ENCODE measurements around the gene CSF3R.
"Not testable (repeated sequence)": the region's sequence is repeated elsewhere in the genome, so short reads cannot be mapped to it uniquely, and the experiment has no call there.

CSF3R gene

GRCh38 chr1:36481771-36482723 is 666 bp downstream of the CSF3R start:
- DNase-seq (ENCODE audit: low read depth) = no peak

DNA sequence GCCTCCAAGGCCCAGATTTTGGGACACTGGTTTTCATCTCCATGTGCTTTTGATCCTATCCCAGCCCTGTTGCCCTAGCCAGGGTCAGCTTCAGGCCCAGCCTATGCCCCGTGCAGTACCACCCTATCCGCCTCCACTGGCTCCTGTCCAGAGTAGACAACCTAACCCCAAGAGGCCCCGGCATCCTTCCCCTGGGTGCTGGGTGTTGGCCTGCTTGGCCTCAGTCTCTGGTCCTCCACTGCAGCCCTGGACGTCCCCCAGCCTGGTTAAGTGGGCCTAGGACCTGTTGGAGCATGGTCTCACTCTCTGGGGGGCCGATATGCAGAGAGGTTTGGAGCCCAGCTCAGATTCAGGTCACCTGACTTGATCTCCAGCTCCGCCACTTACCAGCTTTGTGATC is 1.6 kb downstream of the CSF3R start:
- DNase-seq (ENCODE audit: low read depth) = no peak

GRCh38 chr1:36480161-36480560 is 2.6 kb downstream of the CSF3R start:
- no peak for DNase-seq (ENCODE audit: low read depth)

GRCh38 chr1:36479505-36480051 is 3.1 kb downstream of the CSF3R start:
- DNase-seq (ENCODE audit: low read depth) = no peak

GRCh38 chr1:36477615-36478014 is 5.1 kb downstream of the CSF3R start:
- not testable (repeated sequence) for DNase-seq (ENCODE audit: low read depth)

- no peak for DNase-seq (ENCODE audit: low read depth)
These were observed 5.8 kb downstream of the CSF3R start for GRCh38 chr1:36476945-36477344.

DNA sequence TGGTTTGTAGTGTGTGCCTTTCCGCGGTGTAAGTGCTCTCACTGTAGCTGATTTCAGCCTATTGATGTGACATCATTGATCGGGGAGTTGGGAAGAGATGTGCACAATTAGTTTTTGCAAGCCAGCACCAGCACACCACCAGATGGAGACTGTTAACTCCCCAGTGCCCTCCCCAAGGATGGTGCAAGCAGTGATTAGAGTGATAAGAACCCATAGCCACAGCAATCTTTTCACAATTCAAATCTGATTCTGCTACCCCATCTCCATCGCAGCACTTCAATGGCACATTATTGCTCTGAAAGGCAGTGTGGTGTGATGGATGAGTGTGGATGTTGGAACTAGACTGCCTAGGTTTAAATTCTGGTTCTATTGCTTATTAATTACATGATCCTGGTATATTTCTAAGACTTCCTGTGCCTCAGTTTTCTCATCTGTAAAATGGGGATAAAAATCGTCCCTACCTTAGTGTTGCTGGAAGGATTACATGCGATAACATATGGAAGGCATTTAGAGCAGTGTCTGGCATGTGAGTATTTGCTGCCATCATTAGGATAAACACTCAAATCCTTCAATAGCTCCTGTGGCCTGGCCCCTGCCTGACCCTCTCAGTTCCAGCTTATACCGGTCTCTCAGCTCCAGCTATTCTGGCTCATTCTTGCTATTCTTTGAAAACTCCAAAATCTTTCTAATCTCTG is 6.7 kb downstream of the CSF3R start:
- no peak for DNase-seq (ENCODE audit: low read depth)

DNA sequence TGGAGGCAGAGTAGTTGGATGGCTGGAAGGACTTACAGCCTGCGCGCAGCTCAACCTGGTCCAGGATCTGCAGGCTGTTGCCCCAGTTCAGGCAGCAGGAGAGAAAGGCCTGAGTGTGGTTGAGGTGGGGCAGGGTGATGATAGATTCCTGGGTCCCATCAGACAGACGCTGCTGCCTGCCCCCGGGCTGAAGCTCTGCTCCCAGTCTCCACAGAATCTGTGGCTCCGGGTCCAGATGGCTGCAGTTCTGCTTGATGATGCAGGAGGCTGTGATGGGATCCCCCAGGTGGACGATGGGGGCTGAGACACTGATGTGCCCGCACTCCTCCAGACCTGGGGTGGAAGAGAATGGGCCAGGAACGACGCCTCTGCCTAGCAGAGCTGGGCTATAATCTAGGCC is 7.4 kb downstream of the CSF3R start:
- DNase-seq (ENCODE audit: low read depth) = no peak

- no peak for DNase-seq (ENCODE audit: low read depth)
These were observed 10.1 kb downstream of the CSF3R start for GRCh38 chr1:36472656-36473055.

DNA sequence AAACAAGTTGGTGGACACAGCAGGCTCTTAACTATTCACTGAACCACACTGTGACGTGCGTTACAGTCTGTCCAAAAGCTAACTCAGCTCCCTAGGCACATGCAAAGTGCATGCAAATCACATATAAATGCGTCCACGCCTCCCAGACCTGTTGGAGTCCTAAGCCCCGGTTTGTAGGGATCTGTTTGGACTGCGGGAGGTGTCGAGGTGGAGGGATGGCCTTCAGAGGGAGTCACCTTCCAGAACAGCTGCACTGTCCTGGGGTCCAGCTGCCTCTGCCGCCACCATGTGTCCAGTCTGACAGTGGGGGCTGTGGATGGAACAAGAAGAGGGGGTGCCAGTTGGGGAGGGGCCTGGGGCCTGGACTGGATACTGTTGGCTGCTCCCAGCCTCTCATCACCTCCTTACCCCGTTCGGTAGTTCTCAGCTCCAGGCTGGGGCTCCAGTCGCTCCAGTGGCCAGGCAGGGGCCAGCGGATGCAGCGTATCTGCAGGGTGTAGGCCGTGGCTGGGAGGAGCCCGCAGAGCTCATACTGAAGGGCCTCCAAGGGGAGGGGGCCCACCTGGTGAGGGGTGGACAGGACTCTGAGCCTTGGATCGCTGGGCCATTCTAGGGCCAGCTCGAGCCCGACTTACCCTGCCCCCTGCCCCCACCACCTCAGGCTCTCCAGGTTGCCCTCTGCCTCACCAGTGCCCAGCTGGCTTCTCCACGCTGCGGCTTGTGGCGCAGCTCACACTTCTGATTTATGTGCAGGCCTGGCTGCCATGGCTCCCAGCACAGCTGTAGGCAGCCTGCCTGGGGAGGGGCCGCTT is 10.7 kb downstream of the CSF3R start:
- DNase-seq (ENCODE audit: low read depth) = no peak

- no peak for DNase-seq (ENCODE audit: low read depth)
These were observed 13.6 kb downstream of the CSF3R start for GRCh38 chr1:36469163-36469562.

DNA sequence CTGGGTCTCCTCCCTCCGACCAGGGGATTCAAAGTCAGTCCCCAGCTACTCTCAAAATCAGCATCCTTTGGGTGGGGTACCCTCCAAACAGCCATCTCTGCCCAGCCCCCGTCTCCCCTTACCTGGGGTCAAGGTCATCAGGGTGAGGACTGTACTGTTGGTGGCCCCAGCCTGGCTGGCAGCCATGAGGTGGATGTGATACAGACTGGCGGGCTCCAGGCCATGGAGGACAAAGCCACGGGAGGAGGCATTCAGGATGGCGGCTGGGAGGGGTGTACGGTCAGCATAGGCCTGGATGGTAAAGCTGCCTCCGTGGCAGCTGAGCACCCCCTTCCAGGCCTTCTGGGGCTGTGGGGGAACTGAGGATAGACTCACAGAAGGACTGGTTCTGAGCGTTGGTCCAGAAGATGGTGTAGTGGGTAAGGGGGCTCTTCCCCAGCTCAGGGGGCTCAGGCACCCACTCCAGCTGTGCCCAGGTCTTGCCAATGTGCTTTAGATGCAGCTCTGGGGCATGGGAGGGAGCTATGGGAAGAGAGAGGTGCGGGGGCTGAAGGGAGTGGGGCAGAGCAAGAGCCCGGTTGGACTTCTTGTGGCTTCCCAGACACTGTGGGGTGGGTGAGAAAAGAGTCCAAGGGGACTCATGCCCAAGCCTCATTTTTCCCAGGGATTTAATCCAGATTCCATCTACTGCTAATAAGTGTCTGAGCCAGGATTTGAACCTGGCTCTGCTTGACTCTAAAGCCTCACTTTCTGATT is 14.8 kb downstream of the CSF3R start:
- no peak for DNase-seq (ENCODE audit: low read depth)

DNA sequence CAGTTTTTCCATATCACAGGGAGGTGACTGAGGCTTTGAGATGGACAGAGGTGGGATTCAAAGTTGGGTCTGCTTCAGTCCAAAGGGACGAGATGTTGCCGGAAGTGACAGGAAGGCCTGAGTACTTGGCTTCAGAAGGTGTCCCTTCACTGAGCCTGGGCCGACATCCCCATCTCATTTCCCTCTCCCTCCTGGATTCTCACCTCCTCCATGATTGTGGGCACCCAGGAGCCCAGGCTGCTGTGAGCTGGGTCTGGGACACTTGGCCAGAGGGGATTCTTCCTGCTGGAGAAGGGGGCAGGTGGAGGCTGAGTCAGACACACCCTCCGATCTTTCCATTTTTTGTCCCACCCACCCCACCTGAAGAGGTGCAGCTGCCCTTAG is 15.7 kb downstream of the CSF3R start:
- DNase-seq (ENCODE audit: low read depth) = no peak

DNA sequence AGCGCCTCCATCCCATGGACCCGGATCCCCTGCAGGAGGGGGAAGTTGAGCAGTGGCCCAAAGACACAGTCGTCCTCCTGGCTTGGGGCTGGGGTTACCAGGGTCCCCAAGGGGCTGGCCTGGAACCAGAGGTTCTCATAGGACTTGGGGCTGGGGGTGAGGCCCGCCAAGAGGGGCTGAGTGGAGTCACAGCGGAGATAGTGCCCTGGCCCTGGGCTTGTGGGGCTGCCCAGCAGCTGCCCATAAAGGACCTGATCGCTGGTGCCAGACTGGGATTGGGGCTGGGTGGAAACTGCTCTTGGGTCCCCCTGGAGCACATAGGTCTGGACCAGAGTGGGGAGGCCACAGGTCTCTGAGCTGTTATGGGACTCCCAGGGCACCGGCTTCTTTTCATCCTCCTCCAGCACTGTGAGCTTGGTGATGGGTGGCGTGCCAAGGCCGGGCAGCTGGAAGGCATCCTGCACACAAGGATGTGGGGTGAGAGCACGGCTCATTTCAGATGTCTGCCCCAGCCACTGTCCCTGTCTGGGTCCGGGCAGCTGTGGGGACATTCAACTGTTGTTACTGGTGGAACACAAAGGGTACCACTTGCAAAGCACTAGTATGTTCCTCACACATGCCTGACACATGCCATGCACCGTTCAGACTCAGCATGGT is 16.2 kb downstream of the CSF3R start:
- DNase-seq (ENCODE audit: low read depth) = no peak

- DNase-seq (ENCODE audit: low read depth) = no peak
These were observed 16.9 kb downstream of the CSF3R start for GRCh38 chr1:36465731-36466369.

DNA sequence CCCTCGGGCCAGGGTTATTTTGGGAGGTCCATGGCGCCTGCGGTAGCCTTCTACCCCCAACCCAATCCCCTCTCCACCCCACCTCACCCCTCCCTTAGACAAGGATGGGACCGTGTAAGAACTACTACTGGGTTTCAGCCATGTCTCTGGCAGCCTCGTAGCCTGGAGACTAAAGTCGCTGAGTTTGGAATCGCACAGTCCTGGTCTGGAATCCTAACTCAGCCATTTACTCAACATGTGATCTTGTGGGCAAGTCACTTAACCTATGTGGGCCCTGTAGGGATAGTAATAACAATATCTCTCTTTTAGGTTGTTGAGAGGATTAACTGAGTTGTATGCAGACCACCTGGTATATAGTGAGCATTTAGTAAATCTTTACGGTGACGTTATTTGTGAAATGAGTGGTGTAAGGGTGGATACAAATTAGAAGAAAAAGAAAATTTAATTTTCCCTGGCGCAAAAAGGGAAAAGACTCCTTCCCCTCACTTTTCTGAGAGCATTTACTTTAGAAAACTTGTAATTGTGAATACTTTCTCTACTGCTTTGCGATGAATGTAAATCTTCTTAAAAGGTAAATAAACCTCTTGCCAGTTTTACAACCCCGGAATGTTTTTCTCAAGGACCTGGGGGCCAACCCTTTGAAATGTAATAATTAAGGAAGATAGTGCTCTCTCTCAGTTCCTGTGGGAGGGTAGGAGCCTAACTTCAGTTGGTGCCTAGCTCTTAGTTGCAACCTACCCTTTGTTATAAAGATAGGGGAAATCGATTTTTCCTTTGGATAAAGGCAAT is 17.9 kb downstream of the CSF3R start:
- DNase-seq (ENCODE audit: low read depth) = no peak

DNA sequence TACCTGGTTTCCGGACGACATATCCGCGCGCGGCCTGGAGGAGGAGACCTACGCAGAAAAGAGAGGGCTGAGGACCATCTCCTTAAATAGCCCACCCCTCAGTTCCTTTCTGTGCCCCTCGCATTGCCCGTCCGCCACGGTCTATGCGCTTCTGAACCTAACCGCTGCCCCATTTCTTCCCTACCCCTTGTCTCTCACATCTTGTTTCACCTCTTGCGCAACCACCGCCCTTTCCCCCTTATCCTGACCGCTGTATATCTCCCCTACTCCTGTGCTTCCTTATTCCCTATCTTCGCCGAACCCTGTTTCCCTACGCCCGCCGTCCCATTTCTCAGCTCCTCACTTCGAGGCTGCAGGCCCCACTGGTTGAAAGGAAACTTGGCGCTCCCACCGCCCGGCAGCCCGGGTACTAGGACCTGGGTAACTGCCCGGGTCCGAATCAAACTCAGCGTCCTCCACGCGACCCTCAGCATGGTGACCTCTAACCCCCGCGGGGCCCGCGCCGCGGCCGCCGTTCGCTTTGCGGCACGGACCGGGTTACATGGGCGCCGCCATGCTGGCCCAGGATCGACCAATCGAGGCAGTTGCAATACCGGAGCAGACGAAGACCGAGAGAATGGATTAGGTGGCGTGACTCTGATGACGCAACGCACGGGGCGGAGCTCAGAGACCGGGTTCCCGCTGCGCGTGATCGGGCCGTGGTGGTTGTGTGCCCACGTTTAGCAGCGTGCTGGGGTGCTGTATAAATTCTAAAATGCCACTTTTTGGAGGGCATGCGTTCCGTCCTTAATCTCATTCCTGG is 18.7 kb downstream of the CSF3R start, which contains the start of gene MRPS15:
TSS of gene MRPS15 (minus strand) at position 582 of the 802 bp plus-strand sequence. CDS start at position 473, 109 bp downstream.
- DNase-seq (ENCODE audit: low read depth) = peak; percentile 94

DNA sequence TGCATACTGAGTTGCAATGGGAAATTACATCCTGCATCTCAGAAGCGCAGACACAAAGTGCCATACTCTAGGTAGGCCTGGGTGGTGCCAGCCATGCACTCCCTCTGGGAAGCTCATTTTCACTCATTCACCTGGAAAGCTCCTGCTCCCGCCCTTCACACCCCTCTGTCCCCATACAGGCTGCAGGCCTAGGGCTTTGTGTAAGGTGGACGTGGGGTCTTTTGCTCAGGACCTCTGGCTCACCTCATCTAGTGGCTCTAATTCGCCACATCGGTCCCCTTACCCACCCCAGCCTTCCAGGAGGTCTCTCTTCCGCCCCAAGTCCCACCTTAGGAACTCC is 19.3 kb downstream of the CSF3R start:
- no peak for DNase-seq (ENCODE audit: low read depth)

- DNase-seq (ENCODE audit: low read depth) = peak; percentile 55
These were observed 23.8 kb downstream of the CSF3R start for GRCh38 chr1:36458910-36459309.
